Dermis blood vessel endothelial cell (primary cell): ENCODE measurements around the gene FZD10. TPM values are rescaled to one million over a fixed set of nuclear protein-coding genes. Genes with fewer than 3 reads are reported as not detected.

ENCODE experiments used
- DNase-seq: peaks from one replicate; pipeline ENCODE4 v3.0.0; 2010
- total RNA-seq: library from RNA; depleted of rRNA; stranded (reverse); fragments of >200 nt; gene quantifications from 2 replicates; pipeline ENCODE4 v1.2.3, GENCODE V29; 2014

Gene FZD10
- total RNA-seq, 1 donor from 2014 or later = 1.0 TPM

GRCh38 chr12:130155416-130156073 lies 6.7 kb upstream of the FZD10 start:
- DNase-seq = no peak

- no peak for DNase-seq
These were observed 5.5 kb upstream of the FZD10 start for GRCh38 chr12:130156652-130157275.

GRCh38 chr12:130157998-130158753 lies 4.1 kb upstream of the FZD10 start:
- no peak for DNase-seq

GRCh38 chr12:130158754-130159059 lies 3.6 kb upstream of the FZD10 start:
- DNase-seq = no peak

GRCh38 chr12:130160306-130160705 lies 2.0 kb upstream of the FZD10 start:
- DNase-seq = no peak

GRCh38 chr12:130160711-130161231 lies 1.5 kb upstream of the FZD10 start:
- DNase-seq = no peak

GRCh38 chr12:130161261-130162243 lies 712 bp upstream of the FZD10 start:
- no peak for DNase-seq

- DNase-seq = no peak
These were observed 639 bp downstream of the FZD10 start for GRCh38 chr12:130162745-130163460.

GRCh38 chr12:130163461-130164215 lies 1.4 kb downstream of the FZD10 start:
- DNase-seq = no peak

- DNase-seq = no peak
These were observed 1.9 kb downstream of the FZD10 start for GRCh38 chr12:130164216-130164542.

- DNase-seq = no peak
These were observed 2.7 kb downstream of the FZD10 start for GRCh38 chr12:130164936-130165335.

- no peak for DNase-seq
These were observed 4.0 kb downstream of the FZD10 start for GRCh38 chr12:130166306-130166705.

GRCh38 chr12:130167537-130167936 lies 5.3 kb downstream of the FZD10 start:
- no peak for DNase-seq

GRCh38 chr12:130169256-130169655 lies 7.0 kb downstream of the FZD10 start:
- DNase-seq = no peak

- DNase-seq = no peak
These were observed 7.7 kb downstream of the FZD10 start for GRCh38 chr12:130169924-130170323.

- DNase-seq = no peak
These were observed 8.3 kb downstream of the FZD10 start for GRCh38 chr12:130170611-130171010.

GRCh38 chr12:130177635-130178242 lies 15.5 kb downstream of the FZD10 start:
- DNase-seq = no peak

- DNase-seq = no peak
These were observed 16.0 kb downstream of the FZD10 start for GRCh38 chr12:130178282-130178681.

GRCh38 chr12:130179191-130179590 lies 16.9 kb downstream of the FZD10 start:
- DNase-seq = no peak

GRCh38 chr12:130179621-130180020 lies 17.4 kb downstream of the FZD10 start:
- DNase-seq = no peak

GRCh38 chr12:130181211-130181610 lies 18.9 kb downstream of the FZD10 start:
- DNase-seq = no peak
